SU-DHL-6 (cell line): ENCODE results near the gene KPTN.

Source experiments
- CTCF ChIP-seq: fragments of 200-600 bp; sonication (generic); IDR thresholded peaks from one replicate; pipeline ENCODE4 v1.5.1; 2017; ENCODE audit warnings: antibody characterized with exemption, mild to moderate bottlenecking, low read length, moderate library complexity; ENCODE audit not compliant: insufficient read depth, poor library complexity, severe bottlenecking
- EZH2phosphoT487 ChIP-seq: fragments of 200-600 bp; sonication (generic), shearing (Covaris generic); conservative IDR thresholded peaks from 2 replicates; pipeline ENCODE4 v1.6.1; 2018; ENCODE audit warnings: mild to moderate bottlenecking, antibody characterized with exemption, low read length, moderate library complexity, mixed read lengths

GRCh38 chr19:47438793-47439220, 45.2 kb downstream of the KPTN start:
- TF ChIP-seq CTCF (no peak), EZH2phosphoT487 (no peak)
